HG03460 (cell line): ENCODE results near the gene NEDD4L.

Source experiments
- ATAC-seq: cut with Tn5 transposase; IDR thresholded peaks from one replicate; pipeline ENCODE4 v1.9.1; 2021; ENCODE audit not compliant: unreplicated experiment

Gene NEDD4L

DNA sequence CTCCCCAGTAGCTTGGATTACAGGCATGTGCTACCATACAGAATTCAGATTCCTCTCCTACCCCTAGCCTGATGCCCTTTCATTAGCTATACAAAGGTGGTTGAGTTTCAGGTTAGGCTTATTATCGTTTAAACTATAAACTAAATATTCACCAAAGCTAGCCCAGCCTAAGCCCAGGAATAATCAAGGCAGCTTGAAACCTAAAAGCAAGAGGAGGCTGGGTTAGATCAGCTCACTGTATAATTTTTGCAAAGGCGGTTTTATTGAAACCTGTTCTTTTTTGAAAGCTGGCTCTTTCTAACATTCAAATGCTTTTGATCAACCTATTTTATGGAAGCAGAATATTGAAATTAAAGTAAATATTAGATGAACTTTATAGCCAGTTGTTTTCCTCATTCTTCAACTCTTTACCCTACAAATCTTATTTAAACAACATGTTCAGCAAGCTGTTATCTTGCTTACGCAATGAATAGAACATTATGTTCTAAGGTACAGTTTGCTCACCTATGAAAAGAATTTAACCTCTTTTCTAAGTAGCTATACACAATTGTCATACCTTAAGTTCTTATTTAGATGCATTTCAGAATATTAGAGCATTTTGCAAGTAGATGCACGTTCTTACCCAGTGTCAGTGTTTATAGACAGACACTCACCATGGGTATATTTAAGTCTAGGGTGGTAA, 241.6 kb downstream of the NEDD4L start:
- ATAC-seq: no peak

DNA sequence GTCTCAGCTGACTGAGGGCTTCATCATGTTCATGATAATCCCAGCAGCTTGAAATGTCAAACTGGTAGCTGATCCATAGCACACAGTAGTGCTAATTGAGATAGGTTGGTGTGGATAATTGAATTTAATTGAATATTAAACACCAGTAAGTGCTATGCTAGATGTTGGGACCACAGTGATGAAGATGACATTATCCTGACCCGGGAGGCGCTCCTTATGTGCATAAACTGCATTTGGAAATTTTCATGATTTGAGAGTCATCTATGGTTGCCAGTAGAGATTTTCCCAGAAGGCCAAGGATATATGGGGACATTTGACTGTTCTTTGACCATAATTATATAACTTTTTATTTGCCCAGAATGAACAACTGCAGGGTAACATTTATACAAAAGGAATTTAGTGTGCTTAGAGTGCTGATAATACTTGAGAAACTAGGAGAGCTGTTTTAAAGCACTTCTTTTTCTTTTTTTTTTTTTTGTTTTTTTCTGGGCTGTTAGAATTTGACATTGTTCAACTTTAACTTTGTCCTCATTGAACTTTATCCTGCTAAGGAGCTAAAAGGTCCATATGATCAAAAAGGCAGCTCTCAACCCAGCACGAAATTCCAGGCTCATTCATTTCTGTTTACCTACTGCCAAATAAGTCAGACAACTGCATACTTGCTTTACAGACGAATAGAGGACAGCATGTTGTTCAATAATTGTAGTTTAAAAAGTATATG, 242.8 kb downstream of the NEDD4L start:
- ATAC-seq: no peak

DNA sequence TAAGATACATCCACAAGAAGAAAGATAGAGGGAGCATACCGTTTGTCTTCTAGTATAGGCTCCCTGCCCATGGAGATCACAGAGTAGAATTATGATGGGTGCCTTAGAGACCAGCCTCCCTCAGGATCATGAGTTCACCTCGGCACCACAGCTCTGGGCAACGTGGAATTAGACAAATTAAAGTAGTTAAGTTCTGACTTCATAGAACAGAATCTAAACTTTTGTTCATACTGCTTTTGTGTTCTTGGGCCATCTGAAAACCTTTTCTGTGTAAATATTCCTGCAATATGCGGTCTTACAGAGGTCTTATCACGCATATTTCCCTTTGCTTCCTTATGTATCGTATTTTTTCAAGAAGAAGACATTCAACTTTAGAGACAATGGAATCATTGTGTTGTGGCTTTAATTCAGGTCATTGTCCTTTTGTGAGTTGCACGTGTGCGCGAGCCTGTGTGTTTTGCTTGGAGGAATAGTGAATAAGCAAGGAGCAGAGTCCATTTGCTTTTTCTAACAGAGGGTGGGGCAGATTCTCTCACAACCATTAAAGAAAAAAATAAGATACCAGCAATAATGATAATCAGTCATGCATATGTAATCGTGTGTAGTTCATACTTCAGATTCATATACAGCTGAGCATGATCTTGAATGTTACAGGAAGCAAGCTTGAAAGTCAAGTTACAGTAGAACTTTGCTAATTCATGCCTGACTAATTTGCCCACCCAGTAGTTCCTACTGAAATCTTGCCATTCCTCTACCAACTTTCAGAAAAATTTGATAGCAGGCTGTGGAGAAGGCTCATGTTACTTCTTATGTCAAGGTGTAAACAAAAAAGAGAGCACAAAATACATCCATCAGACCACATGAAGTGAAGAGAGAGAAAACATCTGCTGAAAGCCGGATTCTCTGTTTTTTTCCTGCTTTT, 243.6 kb downstream of the NEDD4L start:
- no peak for ATAC-seq

DNA sequence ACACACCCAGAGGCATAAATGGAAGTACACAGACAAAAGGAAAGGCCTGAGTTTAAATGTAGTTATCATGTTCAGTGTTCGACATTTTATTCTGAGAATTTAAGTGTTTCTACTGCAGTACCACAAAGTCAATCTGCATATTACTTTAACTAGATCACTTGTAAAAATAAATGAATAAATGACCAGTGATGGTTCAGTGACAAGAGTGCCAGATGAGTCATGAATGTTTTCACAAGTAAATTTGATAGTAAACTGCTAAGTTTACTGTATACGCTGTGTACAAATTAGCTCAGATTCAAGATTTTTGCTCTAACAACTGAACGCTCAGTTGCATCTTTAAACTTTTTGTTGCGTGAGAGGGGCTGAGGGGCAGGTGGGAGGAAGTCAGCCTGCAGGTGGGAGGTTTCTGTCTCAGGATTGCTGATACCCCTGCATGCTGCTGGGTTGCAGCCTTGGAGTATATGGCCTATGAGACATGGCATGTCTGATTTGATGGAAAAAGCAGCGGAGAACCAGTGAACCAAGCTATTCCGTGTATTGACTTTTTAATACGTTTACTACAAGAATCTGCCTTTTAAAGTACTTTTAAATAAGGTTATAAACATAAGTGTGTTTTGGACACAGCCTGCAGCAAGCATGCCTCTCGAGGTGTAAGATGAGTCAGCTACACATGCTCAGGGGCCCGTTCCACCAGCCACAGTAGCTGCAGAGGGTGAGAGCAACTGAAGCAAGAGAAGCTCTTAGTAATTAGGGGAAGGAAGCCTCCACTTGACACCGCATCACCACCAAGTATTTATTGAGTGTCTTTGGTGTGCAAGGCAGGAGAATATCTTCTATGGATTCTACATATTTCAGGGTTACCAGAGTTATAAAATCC, 245.1 kb downstream of the NEDD4L start:
- peak; percentile 69 for ATAC-seq

DNA sequence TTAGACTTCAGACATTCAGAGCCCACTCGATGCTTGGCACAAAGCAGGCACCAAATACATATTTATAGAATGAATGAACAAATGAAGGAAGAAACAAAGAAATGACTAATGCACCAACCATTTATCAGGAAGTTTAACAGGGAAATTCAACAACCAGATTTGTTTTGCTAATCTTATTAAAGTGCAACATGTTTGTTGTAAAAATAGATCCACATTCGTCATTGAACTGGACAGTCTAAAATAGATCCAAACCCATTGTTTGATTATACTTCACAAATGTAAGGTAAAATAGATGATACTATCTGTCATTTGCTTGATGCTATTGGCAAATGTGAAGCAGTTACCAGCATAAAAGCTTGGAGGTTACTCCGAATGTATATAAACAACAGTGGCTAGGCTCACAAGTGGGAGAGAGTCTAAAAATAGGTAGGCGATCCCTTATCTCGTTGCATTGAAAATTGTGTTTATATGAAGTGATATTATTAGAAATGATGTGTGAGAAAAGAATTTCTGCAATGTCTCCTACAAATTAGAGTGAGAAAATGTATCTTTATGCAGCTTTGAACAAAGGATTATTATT, 246.2 kb downstream of the NEDD4L start:
- no peak for ATAC-seq

DNA sequence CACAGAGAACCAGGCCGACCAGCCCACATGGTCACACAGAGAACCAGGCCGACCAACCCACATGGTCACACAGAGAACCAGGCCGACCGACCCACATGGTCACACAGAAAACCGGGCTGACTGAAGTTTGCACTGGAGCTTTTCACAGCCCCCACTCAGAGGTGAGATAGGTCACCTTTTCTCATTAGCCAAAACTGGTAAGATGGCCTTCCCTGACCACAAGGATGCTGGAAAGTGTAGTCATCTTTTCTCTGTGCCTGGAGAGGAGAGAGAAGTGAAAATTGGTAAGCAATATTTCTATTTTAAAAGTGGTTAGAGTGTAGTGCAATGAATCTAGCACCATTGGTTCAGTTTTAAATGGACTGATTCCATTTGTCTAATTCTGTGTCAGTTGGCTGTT, 247.1 kb downstream of the NEDD4L start:
- ATAC-seq: no peak

DNA sequence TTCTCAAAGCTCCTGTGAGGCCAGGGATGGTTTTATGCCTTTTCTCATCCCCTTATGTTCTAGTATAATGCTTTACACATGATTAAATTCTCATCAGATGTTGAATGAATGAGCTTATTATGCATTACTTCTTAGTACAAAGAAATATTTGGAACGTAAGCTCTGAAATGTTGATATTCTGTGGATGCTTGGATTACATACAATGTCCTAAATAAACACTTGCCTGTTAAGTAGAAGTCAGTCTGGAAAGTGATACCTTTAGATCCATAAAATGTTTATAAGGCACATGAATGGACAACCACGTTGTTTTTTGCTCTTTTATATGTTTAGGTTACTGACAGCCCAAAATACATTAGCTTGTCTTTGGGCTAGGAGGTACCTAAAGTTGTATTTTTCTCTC, 248.6 kb downstream of the NEDD4L start:
- no peak for ATAC-seq

DNA sequence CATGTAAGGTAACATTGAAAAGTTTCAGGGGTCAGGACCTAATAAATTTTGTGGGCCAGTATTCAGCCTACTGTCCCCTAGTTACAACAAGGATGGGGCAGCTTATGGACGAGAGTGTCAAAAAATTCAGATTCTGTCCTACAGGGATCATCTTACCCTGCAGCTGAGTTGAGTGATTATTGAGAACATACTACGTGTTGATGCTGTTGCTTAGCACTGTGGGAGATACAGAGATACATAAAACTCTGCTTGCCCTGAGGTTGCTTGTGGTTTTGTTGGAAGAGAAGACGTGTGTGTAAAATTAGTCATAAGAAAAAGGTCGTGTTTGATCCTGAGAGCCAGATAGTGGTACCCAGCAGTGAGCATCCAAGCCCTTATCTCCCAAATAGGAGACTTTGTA, 253.2 kb downstream of the NEDD4L start:
- ATAC-seq: no peak

DNA sequence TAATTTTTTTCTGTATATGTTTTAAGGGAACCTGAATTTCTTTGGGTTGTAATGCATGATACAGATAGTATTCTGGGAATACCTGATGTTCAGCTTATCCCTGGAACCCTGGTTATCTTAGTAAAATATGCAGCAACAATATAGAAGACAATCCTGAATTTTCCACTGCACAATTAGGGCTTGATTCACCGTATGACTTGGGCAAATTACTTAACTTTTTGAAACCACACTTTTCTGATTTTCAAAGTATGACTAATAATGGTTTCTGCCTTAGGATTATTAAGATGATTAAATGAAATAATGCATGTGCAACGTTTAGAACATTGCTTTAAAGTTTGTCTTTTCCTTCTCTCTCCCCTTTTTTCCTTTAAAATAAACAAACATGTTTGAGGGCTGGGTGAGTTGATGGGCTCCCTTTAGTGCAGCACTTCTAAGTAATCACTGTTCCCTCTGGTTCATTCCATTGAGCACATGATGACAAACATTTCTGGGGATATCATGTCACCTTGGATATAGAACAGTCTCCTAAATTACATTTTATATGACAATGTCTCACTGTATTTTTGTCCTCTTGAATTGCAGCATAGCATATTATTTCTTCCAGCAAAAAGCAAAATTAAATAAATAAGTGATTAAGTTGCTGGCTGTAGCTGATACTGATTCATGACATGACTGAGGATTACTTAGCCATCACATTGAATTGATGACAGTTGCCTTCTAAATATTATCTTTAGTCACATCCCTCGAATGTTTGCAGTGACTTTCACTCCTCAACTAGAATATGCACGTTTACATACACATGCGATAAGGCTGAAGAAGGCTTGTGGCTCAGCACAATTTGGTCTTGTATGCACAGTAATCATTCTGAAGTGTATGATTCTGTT, 254.5 kb downstream of the NEDD4L start:
- no peak for ATAC-seq

DNA sequence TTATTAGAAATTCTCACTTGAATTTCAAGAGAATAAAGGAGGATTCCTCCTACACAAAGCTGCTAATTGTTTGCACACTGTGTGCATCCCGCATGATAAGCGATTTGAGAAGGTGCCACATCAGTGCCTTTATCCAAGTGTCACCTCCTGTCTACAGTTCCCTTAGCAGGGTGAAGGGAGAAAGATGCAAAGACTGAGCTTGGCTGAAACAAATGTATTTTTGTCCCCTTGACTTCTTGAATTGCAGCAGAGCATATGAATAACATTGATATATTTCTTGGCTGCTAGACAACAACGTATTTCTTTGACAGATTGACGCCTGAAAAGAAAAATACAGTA, 255.1 kb downstream of the NEDD4L start:
- no peak for ATAC-seq

- ATAC-seq: no peak
Observed at GRCh38 chr18:58299936-58300335, 255.9 kb downstream of the NEDD4L start.

DNA sequence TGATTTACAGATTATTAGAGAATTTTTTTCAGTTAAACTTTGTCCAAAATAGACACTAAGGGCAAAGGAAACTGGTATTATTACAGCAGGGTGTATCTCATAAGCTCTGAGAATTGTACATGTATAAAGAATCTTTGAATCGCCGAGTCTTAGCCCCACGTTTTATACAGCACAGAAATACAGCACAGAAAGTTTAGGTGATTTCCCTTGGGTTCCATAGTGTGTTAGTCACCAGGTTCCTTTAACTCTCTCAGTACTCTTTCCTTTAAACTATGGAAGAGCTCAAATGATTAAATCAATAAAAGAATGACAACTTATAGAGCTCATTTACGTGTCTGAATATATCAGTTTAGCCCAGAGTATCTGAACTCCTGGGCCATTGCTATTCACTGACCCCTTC, 256.8 kb downstream of the NEDD4L start:
- no peak for ATAC-seq

DNA sequence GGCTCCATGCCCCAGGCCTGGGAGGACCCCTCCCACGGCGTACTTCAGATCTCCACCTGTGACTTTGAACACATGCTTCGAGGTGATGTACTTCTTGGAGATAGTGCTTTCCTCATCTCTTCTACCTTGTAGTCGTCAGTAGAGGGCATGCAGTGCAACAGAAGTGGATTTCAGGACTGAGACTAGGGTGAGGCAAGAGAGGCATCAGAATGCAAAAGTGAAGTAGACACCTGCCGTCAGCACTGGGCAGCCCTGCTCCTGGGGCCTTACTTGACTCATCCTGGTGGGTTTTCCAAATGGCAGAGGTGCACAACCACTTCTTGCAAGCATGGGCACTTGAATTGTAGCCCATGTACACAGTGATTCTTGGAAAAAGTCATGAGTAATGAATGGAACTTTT, 258.8 kb downstream of the NEDD4L start:
- no peak for ATAC-seq

DNA sequence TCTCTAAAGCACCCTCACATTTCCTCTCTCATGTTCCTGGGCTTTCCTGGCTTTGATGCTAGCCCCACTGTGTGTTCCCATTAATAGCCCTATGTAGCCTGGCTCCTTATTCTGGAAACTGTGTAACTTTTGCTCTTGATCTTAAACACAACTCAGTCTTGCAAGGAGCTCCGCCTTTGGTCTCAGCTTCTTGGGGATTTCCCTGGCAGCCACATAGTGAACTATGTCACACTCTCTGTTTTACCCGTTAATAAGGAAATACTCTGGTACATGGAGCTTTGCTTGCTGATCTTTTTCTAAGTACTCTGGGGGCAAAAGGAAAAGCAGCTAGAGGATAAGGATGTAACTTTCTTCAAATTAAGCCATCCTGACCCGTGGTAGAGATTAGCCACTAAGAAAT, 259.3 kb downstream of the NEDD4L start:
- ATAC-seq: peak; percentile 82

- ATAC-seq: no peak
Observed at GRCh38 chr18:58305792-58306191, 261.8 kb downstream of the NEDD4L start.

- no peak for ATAC-seq
Observed at GRCh38 chr18:58307441-58307840, 263.4 kb downstream of the NEDD4L start.

- no peak for ATAC-seq
Observed at GRCh38 chr18:58308463-58308862, 264.4 kb downstream of the NEDD4L start.

GRCh38 chr18:58309099-58309498, 265.1 kb downstream of the NEDD4L start:
- ATAC-seq: no peak

GRCh38 chr18:58309610-58310239, 265.7 kb downstream of the NEDD4L start:
- no peak for ATAC-seq
